ENCODE results near the gene PTPRN2.

Gene PTPRN2

GRCh38 chr7:157769086-157769485 lies 818.5 kb downstream of the PTPRN2 start:
- no peak for DNase-seq

GRCh38 chr7:157768198-157768597 lies 819.4 kb downstream of the PTPRN2 start:
- no peak for DNase-seq

- no peak for DNase-seq
Observed at GRCh38 chr7:157767506-157768197, 820.0 kb downstream of the PTPRN2 start.

- DNase-seq = no peak
Observed at GRCh38 chr7:157766098-157766497, 821.5 kb downstream of the PTPRN2 start.

GRCh38 chr7:157764946-157765537 lies 822.6 kb downstream of the PTPRN2 start:
- no peak for DNase-seq

- no peak for DNase-seq
Observed at GRCh38 chr7:157764193-157764592, 823.4 kb downstream of the PTPRN2 start.

- no peak for DNase-seq
Observed at GRCh38 chr7:157763279-157764000, 824.2 kb downstream of the PTPRN2 start.

GRCh38 chr7:157762824-157763223 lies 824.8 kb downstream of the PTPRN2 start:
- no peak for DNase-seq

- DNase-seq = no peak
Observed at GRCh38 chr7:157760004-157760730, 827.5 kb downstream of the PTPRN2 start.

GRCh38 chr7:157759246-157759805 lies 828.3 kb downstream of the PTPRN2 start:
- DNase-seq = no peak

GRCh38 chr7:157758468-157759245 lies 829.0 kb downstream of the PTPRN2 start:
- DNase-seq = no peak

- no peak for DNase-seq
Observed at GRCh38 chr7:157757776-157758467, 829.7 kb downstream of the PTPRN2 start.

- no peak for DNase-seq
Observed at GRCh38 chr7:157757211-157757610, 830.4 kb downstream of the PTPRN2 start.

GRCh38 chr7:157755741-157756140 lies 831.9 kb downstream of the PTPRN2 start:
- DNase-seq = no peak

GRCh38 chr7:157754416-157754790 lies 833.2 kb downstream of the PTPRN2 start:
- DNase-seq = no peak

- no peak for DNase-seq
Observed at GRCh38 chr7:157753713-157754415, 833.8 kb downstream of the PTPRN2 start.

- no peak for DNase-seq
Observed at GRCh38 chr7:157752832-157753291, 834.8 kb downstream of the PTPRN2 start.

GRCh38 chr7:157751951-157752673 lies 835.5 kb downstream of the PTPRN2 start:
- DNase-seq = no peak

GRCh38 chr7:157751406-157751805 lies 836.2 kb downstream of the PTPRN2 start:
- DNase-seq = no peak

- no peak for DNase-seq
Observed at GRCh38 chr7:157750291-157750690, 837.3 kb downstream of the PTPRN2 start.
